ENCODE results near the gene SUPT20HL2. TPM values are rescaled to one million over a fixed set of nuclear protein-coding genes. Genes with fewer than 3 reads are reported as not detected.

SUPT20HL2 gene
- total and polyA plus RNA-seq, 2 experiments from 2014 or later: 0.08 TPM; not detected in 1

DNA sequence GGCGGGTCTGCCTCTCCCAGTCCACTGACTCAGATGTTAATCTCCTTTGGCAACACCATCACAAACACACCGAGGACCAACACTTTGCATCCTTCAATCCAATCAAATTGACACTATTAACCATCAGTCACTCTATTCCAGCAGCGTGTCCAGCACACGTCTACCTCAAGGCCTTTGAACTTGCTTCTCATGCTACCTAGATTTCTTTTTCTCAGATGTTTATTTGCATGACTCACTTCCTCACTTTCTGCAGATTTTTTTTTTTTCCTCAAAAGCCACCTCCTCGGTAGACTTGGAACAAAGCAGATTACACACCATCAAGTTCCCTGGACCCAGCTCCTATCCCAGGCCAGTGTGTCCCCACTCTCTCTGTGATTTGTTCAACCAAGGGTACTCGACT lies 49.5 kb downstream of the SUPT20HL2 start:
- TF ChIP-seq, protein P1, sequence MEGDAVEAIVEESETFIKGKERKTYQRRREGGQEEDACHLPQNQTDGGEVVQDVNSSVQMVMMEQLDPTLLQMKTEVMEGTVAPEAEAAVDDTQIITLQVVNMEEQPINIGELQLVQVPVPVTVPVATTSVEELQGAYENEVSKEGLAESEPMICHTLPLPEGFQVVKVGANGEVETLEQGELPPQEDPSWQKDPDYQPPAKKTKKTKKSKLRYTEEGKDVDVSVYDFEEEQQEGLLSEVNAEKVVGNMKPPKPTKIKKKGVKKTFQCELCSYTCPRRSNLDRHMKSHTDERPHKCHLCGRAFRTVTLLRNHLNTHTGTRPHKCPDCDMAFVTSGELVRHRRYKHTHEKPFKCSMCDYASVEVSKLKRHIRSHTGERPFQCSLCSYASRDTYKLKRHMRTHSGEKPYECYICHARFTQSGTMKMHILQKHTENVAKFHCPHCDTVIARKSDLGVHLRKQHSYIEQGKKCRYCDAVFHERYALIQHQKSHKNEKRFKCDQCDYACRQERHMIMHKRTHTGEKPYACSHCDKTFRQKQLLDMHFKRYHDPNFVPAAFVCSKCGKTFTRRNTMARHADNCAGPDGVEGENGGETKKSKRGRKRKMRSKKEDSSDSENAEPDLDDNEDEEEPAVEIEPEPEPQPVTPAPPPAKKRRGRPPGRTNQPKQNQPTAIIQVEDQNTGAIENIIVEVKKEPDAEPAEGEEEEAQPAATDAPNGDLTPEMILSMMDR (conservative IDR thresholded peaks at IDR 0.05; ENCODE audit: low read depth in 2 of 2): no peak
- TF ChIP-seq NANOG (IDR thresholded peaks at IDR 0.05; ENCODE audit: borderline replicate concordance) (no peak), EZH2 (IDR thresholded peaks at IDR 0.05; ENCODE audit: low read depth, unreplicated experiment) (no peak), STAT1 (IDR thresholded peaks at IDR 0.05; ENCODE audit: unreplicated experiment) (no peak), JUNB (IDR thresholded peaks at IDR 0.05; ENCODE audit: unreplicated experiment) (no peak), ZNF114 (CRISPR knock-in tag; IDR thresholded peaks at IDR 0.05) (no peak), POLR2AphosphoS5 (IDR thresholded peaks at IDR 0.05; ENCODE audit: low read depth) (no peak), EZH2phosphoT487 (IDR thresholded peaks at IDR 0.05; ENCODE audit: unreplicated experiment) (no peak)
- TF ChIP-seq, protein P2, sequence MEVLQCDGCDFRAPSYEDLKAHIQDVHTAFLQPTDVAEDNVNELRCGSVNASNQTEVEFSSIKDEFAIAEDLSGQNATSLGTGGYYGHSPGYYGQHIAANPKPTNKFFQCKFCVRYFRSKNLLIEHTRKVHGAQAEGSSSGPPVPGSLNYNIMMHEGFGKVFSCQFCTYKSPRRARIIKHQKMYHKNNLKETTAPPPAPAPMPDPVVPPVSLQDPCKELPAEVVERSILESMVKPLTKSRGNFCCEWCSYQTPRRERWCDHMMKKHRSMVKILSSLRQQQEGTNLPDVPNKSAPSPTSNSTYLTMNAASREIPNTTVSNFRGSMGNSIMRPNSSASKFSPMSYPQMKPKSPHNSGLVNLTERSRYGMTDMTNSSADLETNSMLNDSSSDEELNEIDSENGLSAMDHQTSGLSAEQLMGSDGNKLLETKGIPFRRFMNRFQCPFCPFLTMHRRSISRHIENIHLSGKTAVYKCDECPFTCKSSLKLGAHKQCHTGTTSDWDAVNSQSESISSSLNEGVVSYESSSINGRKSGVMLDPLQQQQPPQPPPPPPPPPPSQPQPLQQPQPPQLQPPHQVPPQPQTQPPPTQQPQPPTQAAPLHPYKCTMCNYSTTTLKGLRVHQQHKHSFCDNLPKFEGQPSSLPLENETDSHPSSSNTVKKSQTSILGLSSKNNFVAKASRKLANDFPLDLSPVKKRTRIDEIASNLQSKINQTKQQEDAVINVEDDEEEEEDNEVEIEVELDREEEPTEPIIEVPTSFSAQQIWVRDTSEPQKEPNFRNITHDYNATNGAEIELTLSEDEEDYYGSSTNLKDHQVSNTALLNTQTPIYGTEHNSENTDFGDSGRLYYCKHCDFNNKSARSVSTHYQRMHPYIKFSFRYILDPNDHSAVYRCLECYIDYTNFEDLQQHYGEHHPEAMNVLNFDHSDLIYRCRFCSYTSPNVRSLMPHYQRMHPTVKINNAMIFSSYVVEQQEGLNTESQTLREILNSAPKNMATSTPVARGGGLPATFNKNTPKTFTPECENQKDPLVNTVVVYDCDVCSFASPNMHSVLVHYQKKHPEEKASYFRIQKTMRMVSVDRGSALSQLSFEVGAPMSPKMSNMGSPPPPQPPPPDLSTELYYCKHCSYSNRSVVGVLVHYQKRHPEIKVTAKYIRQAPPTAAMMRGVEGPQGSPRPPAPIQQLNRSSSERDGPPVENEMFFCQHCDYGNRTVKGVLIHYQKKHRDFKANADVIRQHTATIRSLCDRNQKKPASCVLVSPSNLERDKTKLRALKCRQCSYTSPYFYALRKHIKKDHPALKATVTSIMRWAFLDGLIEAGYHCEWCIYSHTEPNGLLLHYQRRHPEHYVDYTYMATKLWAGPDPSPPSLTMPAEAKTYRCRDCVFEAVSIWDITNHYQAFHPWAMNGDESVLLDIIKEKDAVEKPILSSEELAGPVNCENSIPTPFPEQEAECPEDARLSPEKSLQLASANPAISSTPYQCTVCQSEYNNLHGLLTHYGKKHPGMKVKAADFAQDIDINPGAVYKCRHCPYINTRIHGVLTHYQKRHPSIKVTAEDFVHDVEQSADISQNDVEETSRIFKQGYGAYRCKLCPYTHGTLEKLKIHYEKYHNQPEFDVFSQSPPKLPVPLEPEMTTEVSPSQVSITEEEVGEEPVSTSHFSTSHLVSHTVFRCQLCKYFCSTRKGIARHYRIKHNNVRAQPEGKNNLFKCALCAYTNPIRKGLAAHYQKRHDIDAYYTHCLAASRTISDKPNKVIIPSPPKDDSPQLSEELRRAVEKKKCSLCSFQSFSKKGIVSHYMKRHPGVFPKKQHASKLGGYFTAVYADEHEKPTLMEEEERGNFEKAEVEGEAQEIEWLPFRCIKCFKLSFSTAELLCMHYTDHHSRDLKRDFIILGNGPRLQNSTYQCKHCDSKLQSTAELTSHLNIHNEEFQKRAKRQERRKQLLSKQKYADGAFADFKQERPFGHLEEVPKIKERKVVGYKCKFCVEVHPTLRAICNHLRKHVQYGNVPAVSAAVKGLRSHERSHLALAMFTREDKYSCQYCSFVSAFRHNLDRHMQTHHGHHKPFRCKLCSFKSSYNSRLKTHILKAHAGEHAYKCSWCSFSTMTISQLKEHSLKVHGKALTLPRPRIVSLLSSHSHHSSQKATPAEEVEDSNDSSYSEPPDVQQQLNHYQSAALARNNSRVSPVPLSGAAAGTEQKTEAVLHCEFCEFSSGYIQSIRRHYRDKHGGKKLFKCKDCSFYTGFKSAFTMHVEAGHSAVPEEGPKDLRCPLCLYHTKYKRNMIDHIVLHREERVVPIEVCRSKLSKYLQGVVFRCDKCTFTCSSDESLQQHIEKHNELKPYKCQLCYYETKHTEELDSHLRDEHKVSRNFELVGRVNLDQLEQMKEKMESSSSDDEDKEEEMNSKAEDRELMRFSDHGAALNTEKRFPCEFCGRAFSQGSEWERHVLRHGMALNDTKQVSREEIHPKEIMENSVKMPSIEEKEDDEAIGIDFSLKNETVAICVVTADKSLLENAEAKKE (CRISPR knock-in tag; IDR thresholded peaks at IDR 0.05): no peak
- TF ChIP-seq, protein P3, sequence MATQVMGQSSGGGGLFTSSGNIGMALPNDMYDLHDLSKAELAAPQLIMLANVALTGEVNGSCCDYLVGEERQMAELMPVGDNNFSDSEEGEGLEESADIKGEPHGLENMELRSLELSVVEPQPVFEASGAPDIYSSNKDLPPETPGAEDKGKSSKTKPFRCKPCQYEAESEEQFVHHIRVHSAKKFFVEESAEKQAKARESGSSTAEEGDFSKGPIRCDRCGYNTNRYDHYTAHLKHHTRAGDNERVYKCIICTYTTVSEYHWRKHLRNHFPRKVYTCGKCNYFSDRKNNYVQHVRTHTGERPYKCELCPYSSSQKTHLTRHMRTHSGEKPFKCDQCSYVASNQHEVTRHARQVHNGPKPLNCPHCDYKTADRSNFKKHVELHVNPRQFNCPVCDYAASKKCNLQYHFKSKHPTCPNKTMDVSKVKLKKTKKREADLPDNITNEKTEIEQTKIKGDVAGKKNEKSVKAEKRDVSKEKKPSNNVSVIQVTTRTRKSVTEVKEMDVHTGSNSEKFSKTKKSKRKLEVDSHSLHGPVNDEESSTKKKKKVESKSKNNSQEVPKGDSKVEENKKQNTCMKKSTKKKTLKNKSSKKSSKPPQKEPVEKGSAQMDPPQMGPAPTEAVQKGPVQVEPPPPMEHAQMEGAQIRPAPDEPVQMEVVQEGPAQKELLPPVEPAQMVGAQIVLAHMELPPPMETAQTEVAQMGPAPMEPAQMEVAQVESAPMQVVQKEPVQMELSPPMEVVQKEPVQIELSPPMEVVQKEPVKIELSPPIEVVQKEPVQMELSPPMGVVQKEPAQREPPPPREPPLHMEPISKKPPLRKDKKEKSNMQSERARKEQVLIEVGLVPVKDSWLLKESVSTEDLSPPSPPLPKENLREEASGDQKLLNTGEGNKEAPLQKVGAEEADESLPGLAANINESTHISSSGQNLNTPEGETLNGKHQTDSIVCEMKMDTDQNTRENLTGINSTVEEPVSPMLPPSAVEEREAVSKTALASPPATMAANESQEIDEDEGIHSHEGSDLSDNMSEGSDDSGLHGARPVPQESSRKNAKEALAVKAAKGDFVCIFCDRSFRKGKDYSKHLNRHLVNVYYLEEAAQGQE (IDR thresholded peaks at IDR 0.05; ENCODE audit: unreplicated experiment): no peak
- TF ChIP-seq, protein P4, sequence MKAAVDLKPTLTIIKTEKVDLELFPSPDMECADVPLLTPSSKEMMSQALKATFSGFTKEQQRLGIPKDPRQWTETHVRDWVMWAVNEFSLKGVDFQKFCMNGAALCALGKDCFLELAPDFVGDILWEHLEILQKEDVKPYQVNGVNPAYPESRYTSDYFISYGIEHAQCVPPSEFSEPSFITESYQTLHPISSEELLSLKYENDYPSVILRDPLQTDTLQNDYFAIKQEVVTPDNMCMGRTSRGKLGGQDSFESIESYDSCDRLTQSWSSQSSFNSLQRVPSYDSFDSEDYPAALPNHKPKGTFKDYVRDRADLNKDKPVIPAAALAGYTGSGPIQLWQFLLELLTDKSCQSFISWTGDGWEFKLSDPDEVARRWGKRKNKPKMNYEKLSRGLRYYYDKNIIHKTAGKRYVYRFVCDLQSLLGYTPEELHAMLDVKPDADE (IDR thresholded peaks at IDR 0.05): no peak
- no peak for ATAC-seq
- no peaks in the 10 kb centered on the region for H3K79me2 ChIP-seq (replicated peaks; ENCODE audit: insufficient read depth)

More for the DNA sequence above, 49.5 kb downstream of the SUPT20HL2 start:
- Histone ChIP-seq H3K4me1 (ENCODE audit: insufficient read depth) (no peaks in the 10 kb centered on the region), H2AFZ (no peak overlapping the region), H3K4me3 (no peak overlapping the region), H4K20me1 (replicated peaks; ENCODE audit: insufficient read depth) (no peaks in the 10 kb centered on the region), H3K36me3 (ENCODE audit: insufficient read depth) (no peaks in the 10 kb centered on the region), H3F3A (replicated peaks; ENCODE audit: low read depth) (no peaks in the 10 kb centered on the region), H3K27me3 (ENCODE audit: insufficient read depth) (no peaks in the 10 kb centered on the region), H3K9me2 (ENCODE audit: insufficient read depth) (no peaks in the 10 kb centered on the region), H3K4me2 (no peak overlapping the region), H3K27ac (ENCODE audit: low read depth) (no peak overlapping the region)
- H3K4me1 Mint-ChIP-seq: peaks cover 12% of the 10 kb centered on the region; the same call in 2 of the 3 replicates
- H3K36me3 Mint-ChIP-seq (ENCODE audit: low read depth): 0 out of 3 replicates have a peak, but pooled peaks cover 3% of the 10 kb centered on the region
- no peak overlapping the region for H3K4me3 Mint-ChIP-seq
- H3K9me3 Mint-ChIP-seq: no peaks in the 10 kb centered on the region; the same call in 1 of the 3 replicates
- no peak for DNase-seq (ENCODE audit: low spot score)
- no peaks in the 10 kb centered on the region for H3K27me3 Mint-ChIP-seq (ENCODE audit: insufficient read depth, low read depth, poor library complexity)
- H3K27ac Mint-ChIP-seq: no peak overlapping the region

All from GM23338 (cell line).